ENCODE results near the gene KRT80.

KRT80 gene

GRCh38 chr12:52228366-52228765, 36.6 kb upstream of the KRT80 start:
- DNase-seq: no peak

GRCh38 chr12:52227606-52228166, 35.9 kb upstream of the KRT80 start:
- no peak for DNase-seq

DNA sequence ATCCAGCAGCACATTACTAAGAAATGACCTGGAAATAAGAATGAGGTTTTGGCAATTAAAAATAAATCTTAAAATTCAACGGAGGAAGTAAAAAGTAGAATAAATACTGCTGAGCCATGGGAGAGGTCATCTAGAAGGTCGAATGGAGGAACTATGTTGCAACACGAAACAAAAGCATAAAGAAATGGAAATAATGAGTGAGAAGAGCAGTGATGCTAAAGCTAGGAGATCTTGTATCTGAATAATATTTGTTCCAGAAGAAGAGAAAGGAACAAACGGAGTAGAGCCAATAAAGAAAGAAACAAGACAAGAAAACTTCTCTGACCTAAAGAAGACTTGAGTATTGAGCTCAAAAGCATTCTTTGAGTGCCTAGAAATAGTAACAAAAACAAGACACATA, 34.6 kb upstream of the KRT80 start:
- DNase-seq: no peak

GRCh38 chr12:52225752-52226151, 33.9 kb upstream of the KRT80 start:
- no peak for DNase-seq

DNA sequence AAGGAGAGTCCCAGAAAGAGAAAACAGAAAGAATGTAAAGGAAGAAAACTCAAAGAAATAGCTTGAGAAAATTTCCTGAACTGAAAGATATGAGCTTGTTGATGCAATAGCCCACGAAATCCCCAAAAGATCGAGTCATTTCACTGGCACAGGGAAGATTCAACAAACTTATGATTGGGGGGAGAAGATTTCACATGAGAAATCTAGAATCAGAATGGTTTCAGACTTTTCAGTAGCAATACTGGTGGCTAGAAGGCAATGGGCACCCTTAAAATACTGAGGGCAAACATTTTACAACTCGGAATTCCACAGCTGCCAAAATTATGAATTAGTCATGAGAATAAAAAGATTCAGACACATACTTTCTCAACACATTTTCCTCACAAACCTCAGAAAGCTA, 32.3 kb upstream of the KRT80 start:
- no peak for DNase-seq

GRCh38 chr12:52223406-52224039, 31.7 kb upstream of the KRT80 start:
- no peak for DNase-seq

DNA sequence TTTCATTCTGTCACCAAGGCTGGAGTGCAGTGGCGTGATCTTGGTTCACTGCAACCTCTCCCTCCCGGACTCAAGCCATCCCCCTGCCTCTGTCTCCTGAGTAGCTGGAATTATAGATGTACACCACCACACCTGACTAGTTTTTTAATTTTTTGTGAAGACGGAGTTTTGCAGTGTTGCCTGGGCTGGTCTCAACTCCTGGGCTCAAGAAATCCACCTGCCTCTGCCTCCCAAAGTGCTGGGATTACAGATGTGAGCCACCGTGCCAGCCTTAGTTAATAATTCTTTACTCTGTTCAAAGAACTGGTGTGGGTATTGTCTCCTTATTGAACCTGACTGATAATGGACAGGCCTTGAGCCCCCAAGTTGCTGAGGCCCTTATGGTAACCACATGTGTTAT, 30.9 kb upstream of the KRT80 start:
- DNase-seq: no peak

- DNase-seq: peak; percentile 50
These were observed 30.2 kb upstream of the KRT80 start for GRCh38 chr12:52221912-52222457.

- DNase-seq: no peak
These were observed 29.4 kb upstream of the KRT80 start for GRCh38 chr12:52221070-52221781.

- no peak for DNase-seq
These were observed 28.7 kb upstream of the KRT80 start for GRCh38 chr12:52220477-52220876.

DNA sequence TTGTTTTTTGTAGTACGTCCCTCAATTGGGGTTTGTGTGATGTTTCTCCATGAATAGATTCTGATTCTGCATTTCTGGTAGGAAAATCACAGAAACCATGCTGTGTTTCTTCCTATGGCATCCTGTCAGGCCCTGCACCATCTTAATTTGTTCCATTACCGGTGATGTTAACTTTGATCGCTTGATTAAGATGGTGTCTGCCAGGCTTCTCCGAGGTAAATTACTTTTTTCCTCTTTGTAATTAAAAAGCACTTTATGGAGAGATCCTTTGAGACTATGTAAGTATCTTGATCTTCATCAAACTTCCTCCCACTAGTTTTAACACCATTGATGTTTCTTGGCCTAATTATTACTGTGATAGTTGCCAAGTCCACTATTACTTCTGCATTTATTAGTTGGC, 26.2 kb upstream of the KRT80 start:
- no peak for DNase-seq

- DNase-seq: no peak
These were observed 25.4 kb upstream of the KRT80 start for GRCh38 chr12:52217223-52217622.

- DNase-seq: no peak
These were observed 25.0 kb upstream of the KRT80 start for GRCh38 chr12:52216807-52217206.

DNA sequence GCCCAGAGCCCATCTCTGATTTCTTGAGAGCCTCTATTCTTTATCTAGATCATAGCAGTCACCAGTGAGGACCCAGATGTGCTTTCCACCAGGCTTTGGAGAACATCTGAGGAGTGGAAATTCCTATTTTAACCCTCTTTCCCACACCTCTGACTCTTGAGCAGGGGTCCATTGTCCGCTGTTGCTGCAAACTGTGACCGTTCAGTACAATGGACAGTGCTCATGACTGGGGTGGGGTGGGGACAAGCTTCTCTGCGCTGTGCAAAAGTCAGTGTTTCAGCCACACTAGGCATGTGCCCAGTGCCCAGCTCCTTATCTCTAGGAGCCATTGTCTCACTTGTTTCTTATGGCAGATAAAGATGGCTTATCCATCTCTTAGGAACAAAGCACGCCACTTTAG, 24.3 kb upstream of the KRT80 start:
- no peak for DNase-seq

GRCh38 chr12:52215587-52216031, 23.8 kb upstream of the KRT80 start:
- DNase-seq: no peak

DNA sequence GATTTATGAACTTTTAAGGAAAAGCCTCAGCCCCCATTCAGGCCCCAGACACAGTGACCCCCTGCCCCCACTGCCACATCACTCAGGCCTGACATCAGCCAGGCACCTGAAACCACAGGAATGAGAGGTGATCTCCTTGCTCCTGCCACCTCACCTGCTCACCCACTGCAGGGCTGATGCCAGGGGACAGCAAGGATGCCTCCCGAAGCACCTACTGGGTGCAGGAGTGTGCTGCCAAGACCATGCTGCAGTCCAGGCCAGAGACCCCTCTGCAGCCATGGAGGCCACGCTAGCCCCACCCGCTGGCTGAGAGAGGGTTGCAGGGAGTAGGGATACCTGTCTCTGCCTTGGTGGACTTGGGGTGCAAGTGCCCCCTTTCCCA, 22.6 kb upstream of the KRT80 start:
- DNase-seq: no peak

DNA sequence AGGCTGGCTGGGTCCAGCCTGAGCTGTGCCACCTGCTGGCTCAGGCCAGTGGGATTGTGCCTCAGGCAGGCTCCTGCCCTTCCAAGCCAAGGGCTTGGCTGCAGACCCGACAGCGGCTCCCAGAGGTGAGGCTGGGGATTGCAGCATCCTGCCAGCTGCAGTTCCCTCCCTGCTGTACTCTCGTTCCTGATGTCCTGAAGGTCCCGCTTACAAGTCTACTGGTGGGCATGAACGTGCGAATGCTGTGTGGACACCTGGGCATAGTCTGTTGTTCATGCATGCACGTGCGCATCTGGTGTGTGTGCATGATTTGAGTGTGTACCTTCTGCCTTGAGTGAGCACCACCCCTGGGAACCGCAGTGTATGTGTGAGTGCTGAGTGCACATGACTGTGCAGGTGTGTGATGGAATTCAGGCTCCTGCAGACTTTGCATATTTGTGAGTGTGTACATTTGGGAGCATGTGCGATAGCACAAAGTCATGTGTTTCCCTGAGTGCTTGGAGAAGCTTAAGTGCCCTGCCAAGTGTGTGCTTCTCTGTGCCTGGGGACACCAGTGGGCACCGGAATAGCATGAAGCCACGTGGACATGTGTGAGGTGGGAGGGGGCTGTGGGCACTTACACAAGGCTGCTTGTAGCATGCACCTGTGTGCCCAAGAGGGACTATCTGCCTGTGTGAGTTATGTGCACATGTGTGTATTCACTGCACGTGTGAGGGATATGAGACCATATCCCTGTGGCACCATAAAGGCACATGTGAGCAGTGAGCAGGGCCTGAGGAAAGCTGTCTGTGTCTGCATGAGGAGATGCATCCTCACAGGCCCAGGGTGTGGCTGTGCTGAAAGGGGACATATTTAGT, 22.0 kb upstream of the KRT80 start:
- DNase-seq: peak; percentile 56

DNA sequence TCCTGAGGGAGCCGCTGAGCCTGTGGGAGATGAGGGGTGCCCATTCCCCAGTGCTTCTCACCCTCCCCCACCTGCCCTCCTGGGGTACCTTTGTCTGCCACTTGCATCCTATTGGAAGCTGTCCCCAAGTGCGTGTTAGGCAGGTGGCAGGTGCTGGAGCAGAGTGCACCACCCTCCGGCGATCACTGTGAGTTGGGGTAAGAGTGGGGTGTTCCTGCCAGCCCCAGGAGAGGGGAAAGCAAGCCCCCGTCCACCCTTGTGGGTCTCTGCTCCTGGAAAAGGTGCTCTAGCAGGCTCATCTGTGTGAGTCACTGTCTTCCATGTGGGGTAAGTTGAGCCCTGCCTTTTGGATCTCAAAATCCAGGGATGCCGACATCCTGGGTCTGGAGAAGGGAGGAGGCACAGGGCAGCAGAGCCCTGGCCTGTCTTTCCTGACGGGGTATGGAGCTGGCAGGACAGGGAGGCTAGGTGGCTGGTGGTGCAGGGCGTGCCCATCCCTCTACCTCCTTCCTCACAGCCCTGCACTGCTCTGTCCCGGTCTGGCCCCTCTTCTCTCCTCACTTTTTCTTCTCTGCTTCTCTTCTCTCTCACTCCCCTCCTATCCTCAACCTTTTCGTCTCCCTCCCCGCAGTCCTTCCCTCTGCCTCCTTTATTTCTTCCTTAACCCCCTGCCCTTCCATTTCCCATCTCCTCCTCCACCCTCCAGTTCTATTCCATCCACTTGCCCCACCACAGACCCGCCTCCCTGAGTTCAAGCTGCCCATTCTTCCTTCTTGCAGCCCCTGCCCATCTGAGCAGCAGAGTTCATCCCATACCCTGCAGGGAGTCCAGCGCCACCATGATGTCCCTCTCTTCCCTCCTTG, 21.1 kb upstream of the KRT80 start:
- DNase-seq: no peak

DNA sequence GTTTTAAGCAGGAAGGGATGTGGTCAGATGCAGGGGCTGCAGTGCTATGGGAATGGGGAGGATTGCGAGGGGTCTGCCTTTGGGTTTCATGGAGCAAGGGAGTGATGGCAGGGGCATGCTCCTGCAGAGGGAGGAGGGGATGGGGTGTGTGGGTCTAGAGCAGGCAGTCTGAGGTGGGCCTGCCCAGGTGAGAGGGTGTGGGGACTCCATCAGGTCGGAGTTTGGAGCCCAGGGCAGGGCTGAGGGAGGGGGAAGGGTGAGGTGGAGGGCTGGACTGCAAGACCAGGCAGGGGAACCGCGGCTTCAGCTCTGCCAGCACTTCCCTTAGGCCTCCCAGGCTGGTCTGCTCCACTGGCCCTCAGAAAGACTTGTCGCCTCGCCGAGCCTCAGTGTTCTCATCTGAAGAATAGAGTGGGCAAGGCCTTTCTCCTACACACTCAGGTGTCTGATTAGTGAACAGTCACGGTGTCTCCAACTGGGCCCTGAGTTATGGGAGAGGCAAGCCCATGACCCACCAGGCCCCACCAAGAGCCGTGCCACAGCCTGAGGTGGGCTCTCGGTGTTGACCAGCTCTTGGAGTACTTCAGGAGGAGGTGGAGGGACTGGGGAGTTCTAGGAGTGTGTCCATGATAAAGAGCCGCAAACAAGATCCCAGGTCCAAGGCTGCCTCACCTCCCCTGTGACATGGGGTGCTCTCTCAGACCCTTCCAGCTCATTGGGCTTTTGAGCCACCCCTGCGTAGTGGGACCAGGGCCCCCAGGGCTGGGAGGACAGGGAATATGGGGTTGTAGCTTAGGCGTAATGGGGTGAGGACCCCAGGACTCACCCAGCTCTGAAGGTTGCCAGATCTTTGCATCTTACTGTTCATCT, 20.1 kb upstream of the KRT80 start:
- no peak for DNase-seq

DNA sequence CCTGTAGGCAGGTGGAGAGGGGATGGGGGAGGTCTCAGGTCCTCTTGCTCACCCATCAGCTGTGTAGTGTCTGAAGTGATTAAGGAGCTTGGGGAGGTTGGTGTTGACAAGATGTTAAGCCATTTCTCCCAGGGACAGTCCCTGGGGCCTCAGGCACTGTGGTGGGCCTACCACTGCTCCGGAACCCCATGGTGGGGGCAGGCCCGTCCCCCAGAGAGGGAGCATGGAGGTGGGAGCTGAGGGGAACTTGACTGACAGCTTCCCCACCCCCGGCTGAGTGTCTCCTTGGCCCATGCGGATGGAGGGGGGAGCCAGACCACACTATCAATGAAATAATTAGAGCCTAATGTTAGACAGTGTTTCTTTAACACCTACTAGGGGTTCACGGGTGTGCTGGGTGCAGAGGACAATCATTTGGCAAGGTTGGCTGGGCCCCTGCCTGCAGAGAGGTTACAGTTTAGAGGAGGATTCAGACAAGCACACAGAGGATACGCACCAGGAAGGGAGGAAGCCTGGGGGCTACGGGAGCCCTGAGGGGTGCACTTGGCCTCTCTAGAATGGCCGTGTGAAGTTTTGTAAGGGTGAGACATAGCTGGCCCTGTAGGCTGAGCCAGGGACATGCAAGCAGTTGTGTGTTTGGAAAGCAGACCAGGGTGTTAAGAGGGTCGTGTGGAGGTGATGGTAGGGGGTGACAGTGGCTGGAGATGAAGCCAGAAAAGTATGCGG, 19.3 kb upstream of the KRT80 start:
- no peak for DNase-seq

All from activated CD4-positive, alpha-beta T cell treated with anti-CD3 and anti-CD28 coated beads, Interleukin-2, amount 50 U/mL, for 1 hour (primary cell).